GM21423 (cell line): ENCODE results near the gene KIF24.
"Not testable (repeated sequence)": the region's sequence is repeated elsewhere in the genome, so short reads cannot be mapped to it uniquely, and the experiment has no call there.

Source experiments
- ATAC-seq: cut with Tn5 transposase; IDR thresholded peaks from one replicate; pipeline ENCODE4 v1.9.1; 2021; ENCODE audit warnings: mild to moderate bottlenecking, moderate library complexity; ENCODE audit not compliant: unreplicated experiment

KIF24 gene

GRCh38 chr9:34332076-34332964, 3.3 kb upstream of the KIF24 start:
- ATAC-seq: no peak

GRCh38 chr9:34331196-34331595, 2.1 kb upstream of the KIF24 start:
- no peak for ATAC-seq

GRCh38 chr9:34328500-34328986, 525 bp downstream of the KIF24 start:
- no peak for ATAC-seq

- no peak for ATAC-seq
Observed at GRCh38 chr9:34326690-34327089, 2.4 kb downstream of the KIF24 start.

- no peak for ATAC-seq
Observed at GRCh38 chr9:34322899-34323591, 6.0 kb downstream of the KIF24 start.

- no peak for ATAC-seq
Observed at GRCh38 chr9:34321451-34321850, 7.6 kb downstream of the KIF24 start.

- no peak for ATAC-seq
Observed at GRCh38 chr9:34318163-34318790, 10.8 kb downstream of the KIF24 start.

GRCh38 chr9:34317436-34317835, 11.6 kb downstream of the KIF24 start:
- no peak for ATAC-seq

GRCh38 chr9:34311499-34312185, 17.4 kb downstream of the KIF24 start:
- no peak for ATAC-seq

GRCh38 chr9:34310215-34310614, 18.9 kb downstream of the KIF24 start:
- no peak for ATAC-seq

GRCh38 chr9:34308316-34308715, 20.8 kb downstream of the KIF24 start:
- not testable (repeated sequence) for ATAC-seq

- not testable (repeated sequence) for ATAC-seq
Observed at GRCh38 chr9:34301064-34301463, 28.0 kb downstream of the KIF24 start.

GRCh38 chr9:34292552-34292951, 36.5 kb downstream of the KIF24 start:
- no peak for ATAC-seq

GRCh38 chr9:34291423-34291822, 37.6 kb downstream of the KIF24 start:
- ATAC-seq: no peak

- no peak for ATAC-seq
Observed at GRCh38 chr9:34291023-34291422, 38.0 kb downstream of the KIF24 start.

GRCh38 chr9:34289159-34289558, 39.9 kb downstream of the KIF24 start:
- ATAC-seq: no peak

- ATAC-seq: no peak
Observed at GRCh38 chr9:34282096-34282495, 47.0 kb downstream of the KIF24 start.

GRCh38 chr9:34279411-34279810, 49.7 kb downstream of the KIF24 start:
- no peak for ATAC-seq
